ENCODE results near the gene AK1.

- TF ChIP-seq, protein P1, sequence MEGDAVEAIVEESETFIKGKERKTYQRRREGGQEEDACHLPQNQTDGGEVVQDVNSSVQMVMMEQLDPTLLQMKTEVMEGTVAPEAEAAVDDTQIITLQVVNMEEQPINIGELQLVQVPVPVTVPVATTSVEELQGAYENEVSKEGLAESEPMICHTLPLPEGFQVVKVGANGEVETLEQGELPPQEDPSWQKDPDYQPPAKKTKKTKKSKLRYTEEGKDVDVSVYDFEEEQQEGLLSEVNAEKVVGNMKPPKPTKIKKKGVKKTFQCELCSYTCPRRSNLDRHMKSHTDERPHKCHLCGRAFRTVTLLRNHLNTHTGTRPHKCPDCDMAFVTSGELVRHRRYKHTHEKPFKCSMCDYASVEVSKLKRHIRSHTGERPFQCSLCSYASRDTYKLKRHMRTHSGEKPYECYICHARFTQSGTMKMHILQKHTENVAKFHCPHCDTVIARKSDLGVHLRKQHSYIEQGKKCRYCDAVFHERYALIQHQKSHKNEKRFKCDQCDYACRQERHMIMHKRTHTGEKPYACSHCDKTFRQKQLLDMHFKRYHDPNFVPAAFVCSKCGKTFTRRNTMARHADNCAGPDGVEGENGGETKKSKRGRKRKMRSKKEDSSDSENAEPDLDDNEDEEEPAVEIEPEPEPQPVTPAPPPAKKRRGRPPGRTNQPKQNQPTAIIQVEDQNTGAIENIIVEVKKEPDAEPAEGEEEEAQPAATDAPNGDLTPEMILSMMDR (conservative IDR thresholded peaks at IDR 0.05; ENCODE audit: low read length), result no peak
- TF ChIP-seq EZH2phosphoT487 (IDR thresholded peaks at IDR 0.05; ENCODE audit: borderline replicate concordance), result no peak
These were observed 27.1 kb downstream of the AK1 start for GRCh38 chr9:127850286-127850830.

Measured in Loucy (cell line).